ENCODE results near the gene ADCY5.

Gene ADCY5

DNA sequence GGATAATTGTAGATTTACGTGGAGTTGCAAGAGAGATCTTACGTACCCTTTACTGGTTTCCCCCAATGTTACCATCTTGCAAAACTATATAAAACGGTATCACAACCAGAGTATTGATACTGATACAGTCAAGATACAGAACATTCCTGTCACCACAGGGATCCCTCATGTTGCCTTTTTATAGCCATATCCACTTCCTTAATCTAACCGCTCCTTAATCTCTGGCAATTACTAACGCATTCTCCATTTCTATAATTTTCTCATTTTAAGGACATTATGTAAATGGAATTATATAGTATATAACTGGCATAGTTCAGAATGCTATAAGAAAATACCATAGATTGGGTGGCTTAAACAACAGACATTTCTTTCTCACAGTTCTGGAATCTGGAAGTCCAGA, 186.0 kb downstream of the ADCY5 start:
- TF ChIP-seq L3MBTL2 (conservative IDR thresholded peaks at IDR 0.05) (no peak), SUZ12 (IDR thresholded peaks at IDR 0.05) (no peak), ELF4 (IDR thresholded peaks at IDR 0.05) (no peak), BHLHE40 (IDR thresholded peaks at IDR 0.05; ENCODE audit: borderline replicate concordance) (no peak), CTBP1 (IDR thresholded peaks at IDR 0.05; ENCODE audit: borderline replicate concordance) (no peak), FOXM1 (IDR thresholded peaks at IDR 0.05; ENCODE audit: borderline replicate concordance) (no peak), NFRKB (IDR thresholded peaks at IDR 0.05) (no peak), FOXK2 (IDR thresholded peaks at IDR 0.05) (no peak), ARNT (IDR thresholded peaks at IDR 0.05) (no peak), ZNF384 (IDR thresholded peaks at IDR 0.05) (no peak), SP1 (IDR thresholded peaks at IDR 0.05) (no peak), HDGF (IDR thresholded peaks at IDR 0.05; ENCODE audit: borderline replicate concordance) (no peak), TARDBP (IDR thresholded peaks at IDR 0.05) (no peak), LEF1 (IDR thresholded peaks at IDR 0.05; ENCODE audit: borderline replicate concordance) (no peak), FOXA1 (IDR thresholded peaks at IDR 0.05) (no peak)
- TF ChIP-seq, protein P1, sequence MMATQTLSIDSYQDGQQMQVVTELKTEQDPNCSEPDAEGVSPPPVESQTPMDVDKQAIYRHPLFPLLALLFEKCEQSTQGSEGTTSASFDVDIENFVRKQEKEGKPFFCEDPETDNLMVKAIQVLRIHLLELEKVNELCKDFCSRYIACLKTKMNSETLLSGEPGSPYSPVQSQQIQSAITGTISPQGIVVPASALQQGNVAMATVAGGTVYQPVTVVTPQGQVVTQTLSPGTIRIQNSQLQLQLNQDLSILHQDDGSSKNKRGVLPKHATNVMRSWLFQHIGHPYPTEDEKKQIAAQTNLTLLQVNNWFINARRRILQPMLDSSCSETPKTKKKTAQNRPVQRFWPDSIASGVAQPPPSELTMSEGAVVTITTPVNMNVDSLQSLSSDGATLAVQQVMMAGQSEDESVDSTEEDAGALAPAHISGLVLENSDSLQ (IDR thresholded peaks at IDR 0.05): no peak
- no peak for DNase-seq (ENCODE audit: extremely low spot score)
- ChIA-PET CTCF (no interaction called here), POLR2A (no interaction called here)

DNA sequence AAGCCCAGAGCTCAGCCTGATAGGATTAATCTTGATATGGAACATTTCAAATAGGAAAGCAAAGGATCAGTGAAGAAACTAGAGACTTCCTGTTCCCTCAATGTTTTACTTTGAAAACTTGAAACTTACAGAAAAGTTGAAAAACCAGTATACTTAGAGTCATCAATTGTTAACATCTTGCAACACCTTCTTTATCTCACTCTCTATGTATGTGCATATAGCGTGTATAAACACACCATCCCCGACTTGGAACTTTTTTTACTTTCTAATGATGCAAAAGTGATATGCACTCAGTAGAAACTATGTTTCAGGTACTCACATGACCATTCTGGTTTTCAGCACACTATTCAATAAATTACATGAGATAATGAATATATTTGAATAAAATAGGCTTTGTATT, 186.7 kb downstream of the ADCY5 start:
- TF ChIP-seq ZNF384 (IDR thresholded peaks at IDR 0.05) (no peak), SP1 (IDR thresholded peaks at IDR 0.05) (no peak), ARNT (IDR thresholded peaks at IDR 0.05) (no peak), SUZ12 (IDR thresholded peaks at IDR 0.05) (no peak), NFRKB (IDR thresholded peaks at IDR 0.05) (no peak), ELF4 (IDR thresholded peaks at IDR 0.05) (no peak), HDGF (IDR thresholded peaks at IDR 0.05; ENCODE audit: borderline replicate concordance) (no peak), FOXA1 (IDR thresholded peaks at IDR 0.05) (no peak), BHLHE40 (IDR thresholded peaks at IDR 0.05; ENCODE audit: borderline replicate concordance) (no peak), TARDBP (IDR thresholded peaks at IDR 0.05) (no peak), CTBP1 (IDR thresholded peaks at IDR 0.05; ENCODE audit: borderline replicate concordance) (no peak), FOXK2 (IDR thresholded peaks at IDR 0.05) (no peak)
- ChIA-PET POLR2A (no interaction called here), CTCF (interaction anchor here (0.6 kb wide), 1 partner anchor 61 kb away, joined by 3 read pairs; the partner anchor contains the start of gene SEC22A)
- DNase-seq (ENCODE audit: extremely low spot score): no peak

DNA sequence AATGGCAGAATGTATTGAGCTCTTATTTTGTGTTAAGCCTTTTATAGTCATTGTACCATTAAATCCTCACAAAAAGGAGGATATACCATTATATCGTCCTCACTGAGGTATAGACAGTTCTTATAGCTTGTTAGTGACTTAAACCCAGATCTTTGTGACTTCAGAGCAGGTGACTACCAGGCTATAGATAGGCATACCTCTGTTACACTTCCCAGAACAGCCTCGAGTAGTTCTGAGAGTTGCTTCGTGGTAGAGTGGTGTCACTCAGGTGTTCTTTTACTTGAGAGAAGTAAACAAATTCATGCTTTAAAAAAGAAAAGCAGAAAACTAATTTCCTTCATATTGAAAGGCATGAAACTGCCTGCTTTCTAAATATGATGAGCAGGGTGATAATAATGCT, 187.2 kb downstream of the ADCY5 start:
- POLR2A ChIA-PET: no interaction called here
- CTCF ChIA-PET: no interaction called here
- no peak for DNase-seq (ENCODE audit: extremely low spot score)

DNA sequence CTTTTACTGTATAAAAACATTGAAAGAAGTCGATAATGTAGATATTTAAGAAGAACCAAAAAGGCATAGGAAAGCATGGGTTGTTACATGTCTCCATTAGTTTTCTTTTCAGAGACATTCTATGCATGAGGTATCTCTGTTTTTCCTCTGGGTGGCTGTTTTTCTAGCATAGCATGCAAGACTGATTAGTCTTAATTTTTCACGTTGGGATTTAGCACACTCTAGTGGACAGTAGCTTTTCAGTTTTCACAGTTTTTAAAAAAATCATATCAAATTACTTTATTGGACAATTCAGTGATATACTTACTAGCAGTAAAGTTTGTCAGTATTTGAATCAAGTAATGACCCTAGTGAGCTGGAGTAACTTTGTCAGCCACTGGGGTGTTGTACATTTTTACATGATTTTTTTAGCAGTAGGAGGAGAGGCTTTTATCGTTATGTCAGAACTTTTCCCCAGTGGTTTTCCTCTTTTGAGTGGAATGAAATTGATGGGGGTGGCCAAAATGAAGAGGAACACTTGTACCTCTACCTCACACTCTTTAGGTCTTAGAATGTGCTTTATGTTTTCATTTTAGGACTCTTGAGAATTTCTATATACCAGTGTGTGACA, 190.0 kb downstream of the ADCY5 start:
- peak; percentile 39 for DNase-seq (ENCODE audit: extremely low spot score)
- POLR2A ChIA-PET: no interaction called here
- CTCF ChIA-PET: interaction anchor here (0.6 kb wide), 1 partner anchor 232 kb away, joined by 3 read pairs; the partner anchor contains the start of gene SEMA5B
- TF ChIP-seq SP1 (IDR thresholded peaks at IDR 0.05) (no peak), NFRKB (IDR thresholded peaks at IDR 0.05) (no peak), ZNF384 (IDR thresholded peaks at IDR 0.05) (peak; percentile 93)

More for the DNA sequence above, 187.2 kb downstream of the ADCY5 start:
- no peak for TF ChIP-seq CTBP1 (IDR thresholded peaks at IDR 0.05; ENCODE audit: borderline replicate concordance)
- TF ChIP-seq SP1 (IDR thresholded peaks at IDR 0.05): no peak
- TF ChIP-seq, protein P1 (IDR thresholded peaks at IDR 0.05): no peak
- TF ChIP-seq ELF4 (IDR thresholded peaks at IDR 0.05): no peak
- TF ChIP-seq LEF1 (IDR thresholded peaks at IDR 0.05; ENCODE audit: borderline replicate concordance): no peak
- no peak for TF ChIP-seq ZNF384 (IDR thresholded peaks at IDR 0.05)
- no peak for TF ChIP-seq NFRKB (IDR thresholded peaks at IDR 0.05)
- no peak for TF ChIP-seq TARDBP (IDR thresholded peaks at IDR 0.05)
- no peak for TF ChIP-seq L3MBTL2 (conservative IDR thresholded peaks at IDR 0.05)
- TF ChIP-seq FOXM1 (IDR thresholded peaks at IDR 0.05; ENCODE audit: borderline replicate concordance): no peak

DNA sequence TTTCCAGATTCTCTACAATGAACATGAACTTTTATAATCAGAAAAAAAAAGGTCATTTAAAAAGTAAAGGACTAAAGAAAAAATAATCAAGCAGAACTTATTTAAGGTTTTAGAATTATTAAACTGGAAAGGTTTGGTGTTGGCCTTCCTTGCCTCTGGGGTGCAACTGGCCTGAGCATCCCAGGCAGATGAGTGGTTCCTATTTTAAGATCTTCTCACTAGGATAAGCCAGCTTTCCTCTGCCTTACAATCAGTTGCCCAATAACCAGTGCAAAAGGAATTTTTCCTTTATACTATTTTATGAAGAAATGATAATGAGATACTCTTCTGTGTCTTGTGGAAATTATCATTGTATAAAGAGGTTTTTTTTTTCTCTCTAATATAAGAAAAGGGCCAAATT, 190.5 kb downstream of the ADCY5 start:
- ChIA-PET POLR2A (no interaction called here), CTCF (interaction anchor here (0.6 kb wide), 1 partner anchor 231 kb away, joined by 3 read pairs; the partner anchor contains the start of gene SEMA5B)
- no peak for DNase-seq (ENCODE audit: extremely low spot score)

DNA sequence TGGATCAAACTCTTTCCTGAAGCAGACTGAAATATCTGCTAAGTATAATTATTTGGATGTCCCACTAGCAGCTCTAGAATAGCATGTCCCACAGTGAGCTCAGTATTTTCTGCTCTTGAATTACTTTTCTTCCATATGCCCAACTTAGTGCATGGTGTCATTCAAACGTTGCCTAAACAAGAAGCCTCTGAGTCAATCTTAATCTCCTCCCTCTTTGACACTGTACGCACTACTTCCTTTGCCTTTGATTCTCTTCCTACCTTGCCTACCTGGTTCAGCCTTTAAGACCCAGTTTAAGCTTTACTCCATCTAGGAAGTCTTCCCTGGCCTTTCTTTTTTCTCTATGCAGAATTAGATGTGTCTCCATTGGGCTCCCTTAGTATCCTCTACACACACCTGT, 192.6 kb downstream of the ADCY5 start:
- ChIA-PET CTCF (no interaction called here), POLR2A (interaction anchor here (1.1 kb wide), 1 partner anchor 54 kb away, joined by 3 read pairs; the partner anchor contains the start of gene SEC22A)
- no peak for DNase-seq (ENCODE audit: extremely low spot score)
- TF ChIP-seq NFRKB (IDR thresholded peaks at IDR 0.05) (no peak), FOXA1 (IDR thresholded peaks at IDR 0.05) (no peak), CTBP1 (IDR thresholded peaks at IDR 0.05; ENCODE audit: borderline replicate concordance) (no peak), LEF1 (IDR thresholded peaks at IDR 0.05; ENCODE audit: borderline replicate concordance) (no peak), FOXM1 (IDR thresholded peaks at IDR 0.05; ENCODE audit: borderline replicate concordance) (no peak), SUZ12 (IDR thresholded peaks at IDR 0.05) (no peak), SP1 (IDR thresholded peaks at IDR 0.05) (no peak), FOXK2 (IDR thresholded peaks at IDR 0.05) (no peak), BHLHE40 (IDR thresholded peaks at IDR 0.05; ENCODE audit: borderline replicate concordance) (no peak), ARNT (IDR thresholded peaks at IDR 0.05) (no peak), HDGF (IDR thresholded peaks at IDR 0.05; ENCODE audit: borderline replicate concordance) (no peak), ZNF384 (IDR thresholded peaks at IDR 0.05) (no peak), TARDBP (IDR thresholded peaks at IDR 0.05) (no peak), L3MBTL2 (conservative IDR thresholded peaks at IDR 0.05) (no peak), ELF4 (IDR thresholded peaks at IDR 0.05) (no peak)
- TF ChIP-seq, protein P1 (IDR thresholded peaks at IDR 0.05): no peak

More for the DNA sequence above, 190.5 kb downstream of the ADCY5 start:
- TF ChIP-seq ZNF384 (IDR thresholded peaks at IDR 0.05) (no peak), LEF1 (IDR thresholded peaks at IDR 0.05; ENCODE audit: borderline replicate concordance) (no peak)

All from HEK293T (cell line).